Measurements from ENCODE around the gene VNN1.
"Not testable (repeated sequence)": the region's sequence is repeated elsewhere in the genome, so short reads cannot be mapped to it uniquely, and the experiment has no call there.

VNN1 gene

GRCh38 chr6:132708002-132708401 lies 5.9 kb downstream of the VNN1 start:
- no peak for TF ChIP-seq CTCF (IDR thresholded peaks at IDR 0.05; ENCODE audit: poor library complexity, severe bottlenecking)
- no peak for DNase-seq (ENCODE audit: low spot score)
- Histone ChIP-seq H3K27ac (ENCODE audit: poor library complexity, severe bottlenecking) (no peak overlapping the region), H3K27me3 (ENCODE audit: insufficient read depth, poor library complexity, severe bottlenecking) (no peaks in the 10 kb centered on the region), H3K9me3 (ENCODE audit: severe bottlenecking) (no peaks in the 10 kb centered on the region), H3K36me3 (ENCODE audit: low read depth) (no peaks in the 10 kb centered on the region), H3K4me3 (ENCODE audit: severe bottlenecking) (no peak overlapping the region), H3K4me1 (ENCODE audit: insufficient read depth, poor library complexity, severe bottlenecking) (peaks cover 3% of the 10 kb centered on the region)
- no peak for ATAC-seq (ENCODE audit: low read depth)

GRCh38 chr6:132706756-132707155 lies 7.1 kb downstream of the VNN1 start:
- H3K4me1 ChIP-seq (ENCODE audit: insufficient read depth, poor library complexity, severe bottlenecking); H3K27ac ChIP-seq (ENCODE audit: poor library complexity, severe bottlenecking); H3K4me3 ChIP-seq (ENCODE audit: severe bottlenecking); H3K36me3 ChIP-seq (ENCODE audit: low read depth); H3K9me3 ChIP-seq (ENCODE audit: severe bottlenecking); DNase-seq (ENCODE audit: low spot score); H3K27me3 ChIP-seq (ENCODE audit: insufficient read depth, poor library complexity, severe bottlenecking); ATAC-seq (ENCODE audit: low read depth): not testable (repeated sequence)

GRCh38 chr6:132703936-132704335 lies 9.9 kb downstream of the VNN1 start:
- H3K36me3 ChIP-seq (ENCODE audit: low read depth), result no peaks in the 10 kb centered on the region
- DNase-seq (ENCODE audit: low spot score) (no peak), ATAC-seq (ENCODE audit: low read depth) (no peak)
- no peaks in the 10 kb centered on the region for H3K27me3 ChIP-seq (ENCODE audit: insufficient read depth, poor library complexity, severe bottlenecking)
- no peak for TF ChIP-seq CTCF (IDR thresholded peaks at IDR 0.05; ENCODE audit: poor library complexity, severe bottlenecking)
- no peaks in the 10 kb centered on the region for H3K9me3 ChIP-seq (ENCODE audit: severe bottlenecking)
- H3K27ac ChIP-seq (ENCODE audit: poor library complexity, severe bottlenecking), result no peak overlapping the region
- H3K4me3 ChIP-seq (ENCODE audit: severe bottlenecking), result no peak overlapping the region
- no peaks in the 10 kb centered on the region for H3K4me1 ChIP-seq (ENCODE audit: insufficient read depth, poor library complexity, severe bottlenecking)

GRCh38 chr6:132698608-132699007 lies 15.2 kb downstream of the VNN1 start:
- no peak for ATAC-seq (ENCODE audit: low read depth)
- no peak overlapping the region for H3K4me3 ChIP-seq (ENCODE audit: severe bottlenecking)
- H3K27me3 ChIP-seq (ENCODE audit: insufficient read depth, poor library complexity, severe bottlenecking), result no peaks in the 10 kb centered on the region
- DNase-seq (ENCODE audit: low spot score), result no peak
- no peaks in the 10 kb centered on the region for H3K9me3 ChIP-seq (ENCODE audit: severe bottlenecking)
- no peaks in the 10 kb centered on the region for H3K36me3 ChIP-seq (ENCODE audit: low read depth)
- H3K4me1 ChIP-seq (ENCODE audit: insufficient read depth, poor library complexity, severe bottlenecking), result no peaks in the 10 kb centered on the region
- TF ChIP-seq CTCF (IDR thresholded peaks at IDR 0.05; ENCODE audit: poor library complexity, severe bottlenecking), result no peak
- no peak overlapping the region for H3K27ac ChIP-seq (ENCODE audit: poor library complexity, severe bottlenecking)

- no peak for TF ChIP-seq CTCF (IDR thresholded peaks at IDR 0.05; ENCODE audit: poor library complexity, severe bottlenecking)
- no peaks in the 10 kb centered on the region for H3K4me1 ChIP-seq (ENCODE audit: insufficient read depth, poor library complexity, severe bottlenecking)
- no peak for DNase-seq (ENCODE audit: low spot score)
- no peak overlapping the region for H3K4me3 ChIP-seq (ENCODE audit: severe bottlenecking)
- H3K9me3 ChIP-seq (ENCODE audit: severe bottlenecking), result no peaks in the 10 kb centered on the region
- H3K27ac ChIP-seq (ENCODE audit: poor library complexity, severe bottlenecking), result no peak overlapping the region
- no peaks in the 10 kb centered on the region for H3K36me3 ChIP-seq (ENCODE audit: low read depth)
- no peaks in the 10 kb centered on the region for H3K27me3 ChIP-seq (ENCODE audit: insufficient read depth, poor library complexity, severe bottlenecking)
- no peak for ATAC-seq (ENCODE audit: low read depth)
Measured at GRCh38 chr6:132695773-132696172, 18.1 kb downstream of the VNN1 start.
